ENCODE results near the gene FLT3. TPM values are rescaled to one million over a fixed set of nuclear protein-coding genes. Genes with fewer than 3 reads are reported as not detected.

FLT3 gene
- total RNA-seq, 6 donors from 2014 or later = 0.89 to 6.3 (median 1.6) TPM

- H3K4me1 ChIP-seq = peaks cover 4 to 46% (median 20%) of the 10 kb centered on the region in 4 donors
- TF ChIP-seq, protein P1, sequence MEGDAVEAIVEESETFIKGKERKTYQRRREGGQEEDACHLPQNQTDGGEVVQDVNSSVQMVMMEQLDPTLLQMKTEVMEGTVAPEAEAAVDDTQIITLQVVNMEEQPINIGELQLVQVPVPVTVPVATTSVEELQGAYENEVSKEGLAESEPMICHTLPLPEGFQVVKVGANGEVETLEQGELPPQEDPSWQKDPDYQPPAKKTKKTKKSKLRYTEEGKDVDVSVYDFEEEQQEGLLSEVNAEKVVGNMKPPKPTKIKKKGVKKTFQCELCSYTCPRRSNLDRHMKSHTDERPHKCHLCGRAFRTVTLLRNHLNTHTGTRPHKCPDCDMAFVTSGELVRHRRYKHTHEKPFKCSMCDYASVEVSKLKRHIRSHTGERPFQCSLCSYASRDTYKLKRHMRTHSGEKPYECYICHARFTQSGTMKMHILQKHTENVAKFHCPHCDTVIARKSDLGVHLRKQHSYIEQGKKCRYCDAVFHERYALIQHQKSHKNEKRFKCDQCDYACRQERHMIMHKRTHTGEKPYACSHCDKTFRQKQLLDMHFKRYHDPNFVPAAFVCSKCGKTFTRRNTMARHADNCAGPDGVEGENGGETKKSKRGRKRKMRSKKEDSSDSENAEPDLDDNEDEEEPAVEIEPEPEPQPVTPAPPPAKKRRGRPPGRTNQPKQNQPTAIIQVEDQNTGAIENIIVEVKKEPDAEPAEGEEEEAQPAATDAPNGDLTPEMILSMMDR (IDR thresholded peaks at IDR 0.05) = no peak
- TF ChIP-seq POLR2AphosphoS5 (IDR thresholded peaks at IDR 0.05) (no peak), POLR2A (IDR thresholded peaks at IDR 0.05) (no peak), EP300 (IDR thresholded peaks at IDR 0.05) (no peak)
- no peaks in the 10 kb centered on the region for H3K9me3 ChIP-seq
- ATAC-seq (ENCODE audit: low FRiP score in 2 of 2) (no peak), DNase-seq (no peak)
- H3K4me3 ChIP-seq = no peak overlapping the region
- WGBS, 2 donors = 23 to 39% methylated on average over 8 to 12 of the region's 13 CpGs
- H3K36me3 ChIP-seq = no peaks in the 10 kb centered on the region
- H3K27ac ChIP-seq = no peak overlapping the region
- peaks cover 3 to 77% (median 44%) of the 10 kb centered on the region in 4 donors for H3K27me3 ChIP-seq
Observed at GRCh38 chr13:27971236-27971645, 129.1 kb downstream of the FLT3 start.

GRCh38 chr13:27970382-27971235 is 129.8 kb downstream of the FLT3 start:
- Histone ChIP-seq H3K27ac (no peak overlapping the region), H3K9me3 (no peaks in the 10 kb centered on the region), H3K36me3 (no peaks in the 10 kb centered on the region), H3K4me1 (peaks cover 4 to 46% (median 16%) of the 10 kb centered on the region in 4 donors), H3K27me3 (peaks cover 3 to 77% (median 47%) of the 10 kb centered on the region in 4 donors), H3K4me3 (no peak overlapping the region)
- DNase-seq (peak in 1 of 2 donors; percentile 82), ATAC-seq (ENCODE audit: low FRiP score in 2 of 2) (no peak)
- 5 to 8% methylated on average over 27 to 53 of the region's 53 CpGs for WGBS, 2 donors
- TF ChIP-seq POLR2AphosphoS5 (IDR thresholded peaks at IDR 0.05) = no peak
- TF ChIP-seq, protein P1 (IDR thresholded peaks at IDR 0.05) = no peak
- TF ChIP-seq EP300 (IDR thresholded peaks at IDR 0.05) = no peak
- no peak for TF ChIP-seq POLR2A (IDR thresholded peaks at IDR 0.05)

- H3K4me1 ChIP-seq = peaks cover 4 to 42% (median 15%) of the 10 kb centered on the region in 4 donors
- DNase-seq = no peak
- no peaks in the 10 kb centered on the region for H3K9me3 ChIP-seq
- ATAC-seq (ENCODE audit: low FRiP score in 2 of 2) = no peak
- peaks cover 3 to 79% (median 47%) of the 10 kb centered on the region in 4 donors for H3K27me3 ChIP-seq
- TF ChIP-seq EP300 (IDR thresholded peaks at IDR 0.05) (no peak), POLR2AphosphoS5 (IDR thresholded peaks at IDR 0.05) (no peak), POLR2A (IDR thresholded peaks at IDR 0.05) (no peak)
- TF ChIP-seq, protein P1 (IDR thresholded peaks at IDR 0.05) = no peak
- H3K27ac ChIP-seq = no peak overlapping the region
- WGBS, 2 donors = 12 to 14% methylated on average over 7 of the region's 7 CpGs
- H3K4me3 ChIP-seq = no peak overlapping the region
- H3K36me3 ChIP-seq = no peaks in the 10 kb centered on the region
Observed at GRCh38 chr13:27969866-27970229, 130.5 kb downstream of the FLT3 start.

GRCh38 chr13:27969082-27969865 is 131.1 kb downstream of the FLT3 start, which contains the start of gene CDX2:
Gene CDX2, minus strand, starts transcription at chr13:27969315. Its CDS starts 309 bp downstream, at chr13:27969006.
- Histone ChIP-seq H3K4me3 (peak within 1 kb of the TSS in 1 of 4 donors; percentile 24), H3K27ac (no peak within 1 kb of the TSS), H3K36me3 (no peaks in the 10 kb centered on the region), H3K4me1 (peaks cover 4 to 42% (median 15%) of the 10 kb centered on the region in 4 donors), H3K9me3 (no peaks in the 10 kb centered on the region), H3K27me3 (peaks cover 3 to 78% (median 46%) of the 10 kb centered on the region in 4 donors)
- TF ChIP-seq POLR2AphosphoS5 (IDR thresholded peaks at IDR 0.05) (no peak), POLR2A (IDR thresholded peaks at IDR 0.05) (no peak), EP300 (IDR thresholded peaks at IDR 0.05) (no peak)
- TF ChIP-seq, protein P1 (IDR thresholded peaks at IDR 0.05) = no peak
- ATAC-seq (ENCODE audit: low FRiP score in 2 of 2) = no peak
- WGBS, 2 donors = 5 to 6% methylated on average over 27 to 34 of the region's 34 CpGs
- no peak for DNase-seq
